Bronchial epithelial cell (primary cell): ENCODE data around the gene YIPF2. TPM values are rescaled to one million over a fixed set of nuclear protein-coding genes. Genes with fewer than 3 reads are reported as not detected.

Source experiments
- DNase-seq: peaks from one replicate; pipeline ENCODE4 v3.0.0-alpha.2; 2010; ENCODE audit warnings: low read depth
- FAIRE-seq: peaks from 2 replicates; lab custom pipeline; 2011; peaks lifted over from hg19 to GRCh38; lab: Jason Lieb, UNC
- H3K27me3 ChIP-seq: 2 replicates; pipeline ENCODE4 v1.5.1; 2011; ENCODE audit warnings: low read length; ENCODE audit not compliant: control insufficient read depth, insufficient read depth
- H3K36me3 ChIP-seq: 2 replicates; pipeline ENCODE4 v1.5.1; 2011; ENCODE audit warnings: low read length; ENCODE audit not compliant: control insufficient read depth, insufficient read depth
- H3K4me3 ChIP-seq: 2 replicates; pipeline ENCODE4 v1.5.1; 2011; ENCODE audit warnings: mild to moderate bottlenecking, low read depth, low read length, control low read depth
- CTCF ChIP-seq: IDR thresholded peaks from 2 replicates; pipeline ENCODE4 v1.5.1; 2011; ENCODE audit warnings: mild to moderate bottlenecking, moderate library complexity, low read length, control low read depth, inconsistent platforms; ENCODE audit not compliant: insufficient read depth, severe bottlenecking
- total RNA-seq: library from RNA; depleted of rRNA; stranded (reverse); fragments of >200 nt; gene quantifications from 2 replicates; pipeline ENCODE4 v1.2.1, GENCODE V29; 2014

The YIPF2 gene
- 110 and 144 TPM in 2 replicates for total RNA-seq

- peak within 1 kb of the TSS; percentile 95 for H3K4me3 ChIP-seq
- H3K36me3 ChIP-seq, result peaks cover 12% of the 10 kb centered on the region
- TF ChIP-seq CTCF, result no peak
- FAIRE-seq (no peak), DNase-seq (peak; percentile 94)
- no peaks in the 10 kb centered on the region for H3K27me3 ChIP-seq
These were observed at the start of gene YIPF2, which contains the start of gene TIMM29 for GRCh38 chr19:10928563-10929401. YIPF2 (minus strand) TSS chr19:10928639; CDS start chr19:10928410, 229 bp downstream. TIMM29 (plus strand) TSS chr19:10928811; CDS start chr19:10928823, 12 bp downstream.

GRCh38 chr19:10977742-10978092 lies 49.3 kb upstream of the YIPF2 start:
- H3K4me3 ChIP-seq, result no peak overlapping the region
- no peaks in the 10 kb centered on the region for H3K27me3 ChIP-seq
- FAIRE-seq (no peak), DNase-seq (no peak)
- peaks cover 7% of the 10 kb centered on the region for H3K36me3 ChIP-seq
- TF ChIP-seq CTCF, result no peak

- peaks cover 7% of the 10 kb centered on the region for H3K36me3 ChIP-seq
- no peak for TF ChIP-seq CTCF
- no peaks in the 10 kb centered on the region for H3K27me3 ChIP-seq
- H3K4me3 ChIP-seq, result no peak overlapping the region
- DNase-seq (no peak), FAIRE-seq (no peak)
These were observed 47.9 kb upstream of the YIPF2 start for GRCh38 chr19:10976131-10976892.

GRCh38 chr19:10975374-10976130 lies 47.1 kb upstream of the YIPF2 start:
- FAIRE-seq (no peak), DNase-seq (no peak)
- Histone ChIP-seq H3K36me3 (peaks cover 5% of the 10 kb centered on the region), H3K27me3 (no peaks in the 10 kb centered on the region), H3K4me3 (no peak overlapping the region)
- no peak for TF ChIP-seq CTCF

GRCh38 chr19:10971107-10971726 lies 42.8 kb upstream of the YIPF2 start:
- no peaks in the 10 kb centered on the region for H3K27me3 ChIP-seq
- H3K36me3 ChIP-seq, result peaks cover 2% of the 10 kb centered on the region
- TF ChIP-seq CTCF, result no peak
- DNase-seq (no peak), FAIRE-seq (no peak)
- H3K4me3 ChIP-seq, result no peak overlapping the region
